Caco-2 (cell line): ENCODE data around the gene TRAPPC14. TPM values are rescaled to one million over a fixed set of nuclear protein-coding genes. Genes with fewer than 3 reads are reported as not detected.

ENCODE experiments used
- BruUV-seq: library from RNA; stranded (reverse); fragments of 400-500 nt; replicated peaks from 2 replicates; lab custom pipeline; 2021; lab: Mats Ljungman, UMichigan
- CTCF ChIA-PET: fragments of 300-600 bp; sonication (Branson Sonifier 250); formaldehyde crosslinking; loops from one replicate; lab custom pipeline; 2022; ENCODE audit warnings: antibody characterized with exemption; lab: Charles Lee
- POLR2A ChIA-PET: fragments of 300-600 bp; sonication (Branson Sonifier 250); formaldehyde crosslinking; loops from one replicate; lab custom pipeline; 2022; ENCODE audit warnings: antibody characterized with exemption; lab: Charles Lee
- DNase-seq, 2 experiments: peaks; one replicate each; pipeline versions ENCODE4 v3.0.0 to v3.0.0-alpha.2; 2020 to 2022
- H3K27me3 ChIP-seq: replicated peaks from 2 replicates; pipeline ENCODE4 v1.6.0; 2011; ENCODE audit warnings: low read length; ENCODE audit not compliant: control insufficient read depth, insufficient read depth
- H3K36me3 ChIP-seq: 2 replicates; pipeline ENCODE4 v1.5.1; 2011; ENCODE audit warnings: low read length; ENCODE audit not compliant: control insufficient read depth, insufficient read depth
- H3K4me1 ChIP-seq: fragments of 250-450 bp; sonication (Bioruptor Pico); 2 replicates; pipeline ENCODE4 v1.5.1; 2020; ENCODE audit warnings: mild to moderate bottlenecking
- H3K4me3 ChIP-seq: 2 replicates; pipeline ENCODE4 v1.5.1; 2011; ENCODE audit warnings: low read depth, mild to moderate bottlenecking, control low read depth, low read length
- H3K9me3 ChIP-seq: fragments of 250-450 bp; sonication (Bioruptor Pico); 2 replicates; pipeline ENCODE4 v1.5.1; 2020; ENCODE audit warnings: mild to moderate bottlenecking, moderate library complexity
- H3K27ac Mint-ChIP-seq: one replicate; pipeline ENCODE4 v1.8.0; 2022; ENCODE audit warnings: mixed read lengths; ENCODE audit not compliant: unreplicated experiment
- H3K27me3 Mint-ChIP-seq: one replicate; pipeline ENCODE4 v1.8.0; 2022; ENCODE audit warnings: mixed read lengths; ENCODE audit not compliant: insufficient read depth, unreplicated experiment
- H3K36me3 Mint-ChIP-seq: one replicate; pipeline ENCODE4 v1.8.0; 2022; ENCODE audit warnings: mild to moderate bottlenecking, mixed read lengths; ENCODE audit not compliant: insufficient read depth, unreplicated experiment
- H3K4me1 Mint-ChIP-seq: one replicate; pipeline ENCODE4 v1.8.0; 2022; ENCODE audit warnings: low read depth, mixed read lengths; ENCODE audit not compliant: unreplicated experiment
- H3K4me3 Mint-ChIP-seq: one replicate; pipeline ENCODE4 v1.8.0; 2022; ENCODE audit warnings: mild to moderate bottlenecking, moderate library complexity, mixed read lengths; ENCODE audit not compliant: unreplicated experiment
- H3K9me3 Mint-ChIP-seq: one replicate; pipeline ENCODE4 v1.8.0; 2022; ENCODE audit warnings: mixed read lengths; ENCODE audit not compliant: unreplicated experiment
- CTCF ChIP-seq, 2 experiments: fragments of 200-600 bp in 1 of 2; IDR thresholded peaks; 1 replicate in 1 of 2; 2 replicates in 1 of 2; pipeline versions ENCODE4 v1.5.1 to v1.8.0; 2011 to 2022; ENCODE audit warnings: antibody characterized with exemption in 1 of 2, control low read depth in 1 of 2, inconsistent platforms in 1 of 2, low read depth in 1 of 2, low read length in 1 of 2, mild to moderate bottlenecking in 1 of 2, moderate library complexity in 1 of 2; ENCODE audit not compliant: insufficient read depth in 1 of 2, severe bottlenecking in 1 of 2, unreplicated experiment in 1 of 2
- intact Hi-C: fragments of 100-400 bp; cut with micrococcal nuclease; formaldehyde crosslinking; loops from one replicate; pipeline ENCODE4 v1.10.0; 2022; ENCODE audit not compliant: unreplicated experiment
- total RNA-seq: library from RNA; stranded (reverse); gene quantifications from 2 replicates; pipeline ENCODE4 v1.2.3, GENCODE V29; 2022

TRAPPC14 gene
- total RNA-seq, 1 experiment from 2014 or later = 23.2 TPM

DNA sequence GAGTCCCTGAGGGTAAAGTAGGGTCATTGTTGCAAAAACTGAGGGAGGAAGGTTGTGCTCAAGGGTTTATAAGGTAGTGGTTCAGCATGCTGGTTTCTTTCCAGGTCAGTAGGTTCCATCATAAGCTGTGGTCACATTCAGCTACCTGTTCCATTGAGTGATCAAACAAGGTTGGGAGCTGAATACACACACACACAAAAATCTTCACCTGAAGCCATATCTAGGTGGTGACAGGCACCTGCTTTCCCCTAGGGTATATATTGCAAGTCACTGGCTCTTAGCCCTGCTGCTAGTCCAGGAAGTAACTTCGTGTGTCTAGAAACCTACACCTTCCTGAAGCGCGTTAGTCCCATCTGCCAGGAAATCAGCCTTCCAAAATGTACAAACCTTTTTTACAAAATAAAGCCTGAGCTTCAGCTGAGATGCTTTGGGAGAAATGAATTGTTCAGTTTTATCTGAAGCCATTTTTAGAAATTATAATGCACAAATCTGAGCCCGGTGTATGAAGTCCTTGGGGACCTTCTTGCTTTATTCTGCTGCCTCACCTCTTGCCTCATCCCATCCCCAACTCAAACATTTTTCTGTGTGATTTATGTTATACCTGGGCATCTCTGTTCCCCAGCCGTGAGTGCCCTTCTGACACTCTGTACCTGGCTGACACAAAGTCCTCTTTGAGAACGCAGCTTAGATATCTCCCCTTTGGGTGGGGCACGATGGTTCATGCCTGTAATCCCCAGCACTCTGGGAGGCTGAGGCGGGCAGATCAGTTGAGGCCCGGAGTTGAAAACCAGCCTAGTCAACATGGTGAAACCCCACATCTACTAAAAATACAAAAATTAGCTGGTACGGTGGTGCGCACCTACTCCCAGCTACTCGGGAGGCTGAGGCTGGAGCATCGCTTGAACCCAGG, 20.4 kb downstream of the TRAPPC14 start:
- ChIA-PET CTCF (interaction anchor here (0.7 to 0.8 kb wide), 2 partner anchors 11 to 52 kb away, joined by 3 read pairs; partner anchors contain the start of gene LAMTOR4), POLR2A (interaction anchor here (0.6 to 1.2 kb wide), 3 partner anchors 11 to 749 kb away, joined by 3 to 5 read pairs (median 3); partner anchors contain the start of gene LAMTOR4)
- 0 out of 2 replicates have a peak, but pooled peaks cover 7% of the 10 kb centered on the region for H3K4me1 ChIP-seq
- no peaks in the 10 kb centered on the region for H3K36me3 ChIP-seq
- intact Hi-C loops = no loop called here
- BruUV-seq = no TSS peak
- peaks cover under 1% of the 10 kb centered on the region for H3K4me1 Mint-ChIP-seq
- TF ChIP-seq CTCF (IDR thresholded peaks at IDR 0.05; ENCODE audit: insufficient read depth in 1 of 2, low read depth in 1 of 2, low read length in 1 of 2, severe bottlenecking in 1 of 2, unreplicated experiment in 1 of 2) = no peak
- H3K9me3 Mint-ChIP-seq = no peaks in the 10 kb centered on the region
- H3K27ac Mint-ChIP-seq = no peak overlapping the region
- H3K4me3 Mint-ChIP-seq = no peak overlapping the region
- H3K36me3 Mint-ChIP-seq = no peaks in the 10 kb centered on the region
- H3K27me3 Mint-ChIP-seq = no peaks in the 10 kb centered on the region
- no peak for DNase-seq
- H3K27me3 ChIP-seq = no peaks in the 10 kb centered on the region
- H3K4me3 ChIP-seq = no peak overlapping the region
- no peaks in the 10 kb centered on the region for H3K9me3 ChIP-seq

DNA sequence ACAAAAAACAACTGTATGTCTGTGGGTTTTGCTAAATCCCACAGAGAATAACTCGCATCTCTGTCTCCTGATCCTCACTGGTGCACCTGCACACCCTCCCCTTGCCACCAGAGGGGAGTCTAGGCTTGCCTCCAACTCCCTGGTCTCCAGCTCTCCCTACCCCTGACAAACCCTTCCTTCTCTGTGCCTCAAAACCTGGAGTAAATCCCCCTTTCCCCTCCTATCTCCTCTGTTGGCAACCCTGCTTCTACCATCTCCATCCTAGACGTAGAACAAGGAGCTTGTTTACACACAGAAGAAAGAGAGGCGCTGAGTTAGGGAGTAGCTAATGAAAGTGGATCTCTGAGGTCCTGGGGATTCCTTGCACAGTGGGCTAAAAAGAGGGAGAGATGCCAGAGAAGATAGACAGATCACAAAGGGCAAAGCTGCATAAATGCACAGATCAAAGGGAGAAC, 25.8 kb downstream of the TRAPPC14 start:
- Histone ChIP-seq H3K27me3 (no peaks in the 10 kb centered on the region), H3K36me3 (no peaks in the 10 kb centered on the region), H3K4me3 (no peak overlapping the region), H3K9me3 (no peaks in the 10 kb centered on the region), H3K4me1 (peaks cover 7% of the 10 kb centered on the region; the same call in 1 of the 2 replicates)
- Mint-ChIP-seq H3K9me3 (no peaks in the 10 kb centered on the region), H3K36me3 (peaks cover 8% of the 10 kb centered on the region), H3K4me3 (no peak overlapping the region), H3K27me3 (no peaks in the 10 kb centered on the region), H3K4me1 (peaks cover 17% of the 10 kb centered on the region), H3K27ac (no peak overlapping the region)
- ChIA-PET POLR2A (no interaction called here), CTCF (interaction anchor here (0.6 to 2.3 kb wide), 12 partner anchors 16 to 453 kb away, joined by 3 to 13 read pairs (median 4); partner anchors contain the start of genes AP4M1, FBXO24, GPC2 and LAMTOR4)
- DNase-seq = peak; percentile 77 to 80
- no TSS peak for BruUV-seq
- intact Hi-C loops = loop anchor here (1.0 kb wide), 1 partner anchor 85 kb away; no protein-coding TSS in a partner anchor
- TF ChIP-seq CTCF (IDR thresholded peaks at IDR 0.05; ENCODE audit: insufficient read depth in 1 of 2, low read depth in 1 of 2, low read length in 1 of 2, severe bottlenecking in 1 of 2, unreplicated experiment in 1 of 2) = peak; percentile 91 to 95

DNA sequence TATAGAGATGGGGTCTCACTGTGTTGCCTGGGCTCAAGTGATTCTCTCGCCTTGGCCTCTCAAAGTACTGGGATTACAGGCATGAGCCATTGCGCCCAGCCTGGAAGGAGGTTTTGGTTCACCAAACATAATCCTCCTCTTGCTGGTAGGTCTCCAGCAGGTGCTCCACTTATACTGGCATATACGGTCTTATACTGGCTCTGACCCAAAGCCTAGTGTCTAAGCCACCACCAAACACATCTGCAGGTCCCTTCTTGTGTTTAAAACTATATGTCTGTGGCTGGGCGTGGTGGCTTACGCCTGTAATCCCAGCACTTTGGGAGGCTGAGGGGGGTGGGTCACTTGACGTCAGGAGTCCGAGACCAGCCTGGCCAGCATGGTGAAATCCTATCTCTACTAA, 26.4 kb downstream of the TRAPPC14 start:
- no peak for TF ChIP-seq CTCF (IDR thresholded peaks at IDR 0.05; ENCODE audit: insufficient read depth in 1 of 2, low read depth in 1 of 2, low read length in 1 of 2, severe bottlenecking in 1 of 2, unreplicated experiment in 1 of 2)
- ChIA-PET CTCF (interaction anchor here (0.6 to 2.3 kb wide), 10 partner anchors 16 to 454 kb away, joined by 3 to 13 read pairs (median 4); partner anchors contain the start of genes AP4M1, FBXO24, GPC2 and LAMTOR4), POLR2A (no interaction called here)
- no peak overlapping the region for H3K4me3 ChIP-seq
- H3K4me1 ChIP-seq = peaks cover 7% of the 10 kb centered on the region; the same call in 1 of the 2 replicates
- H3K27me3 ChIP-seq = no peaks in the 10 kb centered on the region
- Mint-ChIP-seq H3K4me1 (peaks cover 17% of the 10 kb centered on the region), H3K27ac (no peak overlapping the region), H3K4me3 (no peak overlapping the region), H3K27me3 (no peaks in the 10 kb centered on the region), H3K9me3 (no peaks in the 10 kb centered on the region), H3K36me3 (peaks cover 10% of the 10 kb centered on the region)
- DNase-seq = no peak
- intact Hi-C loops = loop anchor here (1.0 kb wide), 1 partner anchor 85 kb away; no protein-coding TSS in a partner anchor
- H3K9me3 ChIP-seq = no peaks in the 10 kb centered on the region
- BruUV-seq = no TSS peak
- H3K36me3 ChIP-seq = no peaks in the 10 kb centered on the region
